Activated CD4-positive, alpha-beta T cell treated with anti-CD3 and anti-CD28 coated beads, Interleukin-2, Interleukin-6, amounts not matched to agents 100 ng/mL and 50 ng/mL, durations not matched to agents 16 hours and 8 hours (primary cell): Measurements from ENCODE around the gene SURF2.
"Not testable (repeated sequence)": the region's sequence is repeated elsewhere in the genome, so short reads cannot be mapped to it uniquely, and the experiment has no call there.

Experiments used
- DNase-seq: peaks from one replicate; pipeline ENCODE4 v3.0.0-alpha.2; 2020

SURF2 gene

DNA sequence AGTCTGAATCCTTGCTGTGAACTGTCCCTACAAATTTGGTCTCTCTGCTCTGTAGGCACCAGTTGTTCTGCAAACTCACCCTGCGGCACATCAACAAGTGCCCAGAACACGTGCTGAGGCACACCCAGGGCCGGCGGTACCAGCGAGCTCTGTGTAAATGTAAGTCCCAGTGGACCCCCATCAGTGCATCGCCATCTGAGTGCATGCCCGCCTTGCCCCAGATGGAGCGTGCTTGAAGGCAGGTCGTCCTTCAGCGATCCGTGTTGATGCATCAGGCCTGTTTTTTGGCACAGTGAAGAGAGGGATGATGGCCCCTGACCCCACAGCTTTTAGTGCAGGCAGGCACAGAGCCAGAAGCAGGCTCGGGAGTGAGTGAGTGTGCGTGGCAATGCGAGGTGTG, 1.3 kb downstream of the SURF2 start:
- DNase-seq = no peak

- no peak for DNase-seq
Observed at GRCh38 chr9:133359399-133360175, 3.2 kb downstream of the SURF2 start.

DNA sequence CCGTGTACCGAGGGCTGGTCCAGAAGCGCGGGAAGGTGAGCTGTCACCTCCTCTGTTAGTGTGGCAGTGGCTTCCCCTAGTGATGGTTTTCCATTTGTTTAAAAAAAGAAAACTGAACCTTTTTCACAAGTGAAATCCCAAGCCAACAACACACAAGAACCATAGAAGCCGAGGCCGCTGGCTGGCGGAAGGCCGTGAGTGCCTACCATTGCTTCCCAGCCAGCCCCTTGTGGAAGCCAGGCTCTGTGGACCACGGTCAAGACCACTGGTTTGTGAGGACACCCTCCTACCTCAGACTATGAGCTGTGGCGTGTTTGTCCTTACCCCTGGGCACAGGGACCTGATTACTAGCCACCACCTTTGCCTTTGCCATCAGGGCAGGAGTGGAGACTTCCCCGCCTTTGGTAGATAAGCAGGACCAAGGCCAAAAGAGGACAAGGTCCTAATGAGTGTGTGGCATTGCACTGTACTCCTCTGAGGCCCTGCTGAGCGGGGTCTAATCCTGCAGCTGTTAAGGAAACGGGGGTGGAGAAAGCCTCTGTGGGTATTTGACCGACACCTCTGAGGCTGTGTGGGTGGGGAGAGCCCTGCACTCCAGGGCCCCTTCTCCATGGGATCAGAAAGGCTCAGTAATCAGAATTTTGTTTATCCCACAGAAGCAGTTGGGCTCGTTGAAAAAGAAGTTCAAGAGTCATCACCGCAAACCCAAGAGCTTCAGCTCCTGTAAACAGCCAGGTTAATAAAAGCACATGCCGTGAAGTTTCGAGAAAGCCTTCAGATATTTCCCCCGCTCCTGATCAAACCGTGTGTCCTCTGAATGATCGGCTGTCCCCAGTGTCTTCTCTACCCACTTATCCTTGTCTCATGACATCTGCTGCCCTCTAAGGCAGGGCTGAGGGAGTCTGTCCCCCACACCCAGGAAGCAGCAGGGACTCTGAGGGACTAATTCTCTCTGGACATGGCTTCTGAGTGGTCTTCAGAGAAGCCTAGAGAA, 4.3 kb downstream of the SURF2 start:
- no peak for DNase-seq

GRCh38 chr9:133361507-133362092, 5.2 kb downstream of the SURF2 start:
- DNase-seq = no peak

DNA sequence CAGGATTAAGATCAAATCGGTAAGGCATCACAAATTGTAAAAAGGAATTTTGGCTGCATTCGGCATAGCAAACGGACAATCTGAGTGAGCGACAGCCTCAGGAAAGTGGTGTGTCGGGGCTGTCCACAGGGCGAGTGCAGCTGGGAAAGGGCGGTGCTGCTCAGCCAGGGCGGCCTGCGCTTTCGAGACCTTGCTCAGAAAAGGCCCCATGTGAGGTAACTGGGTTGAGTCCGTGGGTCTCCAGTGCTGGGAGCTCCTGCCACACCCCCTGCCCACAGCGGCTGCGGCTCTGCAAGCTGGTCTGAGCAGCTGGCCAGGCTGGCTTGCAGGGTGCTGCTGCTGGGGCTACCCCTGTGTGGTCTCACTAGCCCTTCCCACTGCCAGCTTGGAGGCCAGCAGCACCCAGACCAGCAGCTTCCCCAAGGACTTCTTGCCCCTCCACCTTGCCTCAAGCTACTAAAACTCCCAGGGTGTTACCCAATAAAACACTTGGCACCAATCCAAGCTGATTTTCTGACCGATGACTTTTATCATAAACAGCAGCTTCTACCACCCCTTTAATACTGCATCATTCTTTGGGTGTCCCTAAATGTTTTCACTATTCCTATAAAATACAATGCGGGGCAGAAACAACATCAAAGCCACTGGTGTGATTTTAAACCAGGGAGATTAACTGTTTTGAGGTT, 6.2 kb downstream of the SURF2 start:
- no peak for DNase-seq

- no peak for DNase-seq
Observed at GRCh38 chr9:133366435-133366834, 10.1 kb downstream of the SURF2 start.

GRCh38 chr9:133367221-133367620, 10.9 kb downstream of the SURF2 start:
- DNase-seq = no peak

DNA sequence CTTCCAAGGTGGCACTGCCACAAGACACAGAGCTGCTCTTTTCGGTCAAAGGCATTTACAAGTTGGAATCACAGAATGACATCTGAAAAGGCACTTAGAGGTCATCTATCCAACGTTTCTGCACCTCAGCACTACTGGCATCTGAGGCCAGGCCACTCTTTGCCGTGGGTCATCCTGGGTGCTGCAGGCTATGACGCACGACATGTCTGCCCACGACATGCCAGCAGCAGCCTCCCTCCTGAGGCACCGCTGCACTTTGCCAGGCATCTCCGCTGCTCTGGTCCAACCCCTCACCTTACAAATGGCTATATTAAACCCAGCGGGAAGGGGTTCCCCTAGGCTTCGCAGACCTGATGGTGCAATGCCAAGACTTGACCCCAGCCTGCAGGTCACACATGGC, 11.4 kb downstream of the SURF2 start:
- DNase-seq = no peak

DNA sequence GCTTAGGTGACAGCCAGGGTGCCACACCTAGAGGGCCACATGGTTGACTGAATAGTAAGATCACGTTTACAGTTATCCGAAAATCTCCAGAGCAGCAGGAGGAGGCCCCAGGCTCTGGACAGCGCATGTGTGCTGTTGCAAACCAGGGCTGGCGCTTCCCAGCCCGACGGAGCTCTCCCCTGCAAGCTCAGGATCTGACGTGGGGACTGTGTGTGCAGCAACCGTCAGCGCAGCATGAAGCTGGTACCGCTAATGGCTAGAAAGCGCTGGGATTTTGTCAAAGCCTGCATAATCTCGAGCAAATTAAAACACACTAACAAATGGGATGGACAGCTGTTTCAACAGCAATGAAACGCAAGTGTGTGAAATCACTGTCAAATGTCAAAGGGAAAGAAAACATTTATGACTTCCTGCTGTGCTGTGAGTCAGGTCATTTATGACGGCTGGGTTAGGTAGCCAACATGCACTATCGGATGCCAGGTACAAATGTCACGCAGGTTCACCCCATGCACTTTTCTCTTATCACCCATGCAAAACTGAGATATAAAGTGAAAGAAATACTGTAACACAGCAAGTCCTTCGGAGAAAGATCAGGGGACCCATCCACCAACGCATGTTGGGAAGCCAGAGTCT, 12.0 kb downstream of the SURF2 start:
- no peak for DNase-seq

GRCh38 chr9:133369422-133369821, 13.1 kb downstream of the SURF2 start:
- no peak for DNase-seq

DNA sequence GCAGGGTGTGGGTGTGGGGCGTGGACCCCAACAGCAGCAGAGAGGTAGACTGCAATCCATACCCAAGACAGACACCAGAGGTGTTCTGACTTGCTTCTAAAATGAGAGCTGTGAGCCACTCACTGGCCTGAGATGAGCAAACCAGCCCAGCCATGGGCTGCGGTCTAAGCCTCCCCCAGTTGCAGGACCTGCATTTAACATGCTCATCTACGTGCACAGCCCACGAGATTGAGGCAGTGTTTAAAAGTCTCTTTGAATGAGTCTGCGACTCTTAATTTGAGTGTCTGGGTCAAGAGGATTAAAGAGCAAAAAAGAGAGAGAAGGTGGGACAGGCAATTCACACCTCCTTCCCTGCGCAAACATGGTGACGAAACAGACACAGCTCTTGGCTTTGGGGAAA, 13.6 kb downstream of the SURF2 start:
- peak; percentile 63 for DNase-seq

DNA sequence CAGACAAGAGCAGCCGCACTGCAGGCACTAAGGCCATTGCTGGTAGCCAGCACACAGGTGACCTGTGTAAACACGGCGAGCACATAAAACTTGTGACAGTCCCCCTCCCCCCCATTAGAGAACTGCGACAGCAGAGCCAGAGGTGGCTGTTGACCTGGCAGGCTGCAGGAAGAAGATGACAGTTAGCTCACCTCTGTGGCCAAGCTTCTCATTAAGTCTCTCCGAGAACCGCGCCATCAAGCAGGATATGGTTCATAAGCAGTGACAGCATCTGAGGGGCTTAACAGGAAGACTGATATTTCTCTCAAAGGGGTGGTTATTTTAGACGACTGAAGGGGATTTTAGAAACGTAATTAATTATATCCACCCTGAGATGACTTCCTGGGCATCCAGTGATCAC, 14.3 kb downstream of the SURF2 start:
- peak; percentile 72 for DNase-seq

DNA sequence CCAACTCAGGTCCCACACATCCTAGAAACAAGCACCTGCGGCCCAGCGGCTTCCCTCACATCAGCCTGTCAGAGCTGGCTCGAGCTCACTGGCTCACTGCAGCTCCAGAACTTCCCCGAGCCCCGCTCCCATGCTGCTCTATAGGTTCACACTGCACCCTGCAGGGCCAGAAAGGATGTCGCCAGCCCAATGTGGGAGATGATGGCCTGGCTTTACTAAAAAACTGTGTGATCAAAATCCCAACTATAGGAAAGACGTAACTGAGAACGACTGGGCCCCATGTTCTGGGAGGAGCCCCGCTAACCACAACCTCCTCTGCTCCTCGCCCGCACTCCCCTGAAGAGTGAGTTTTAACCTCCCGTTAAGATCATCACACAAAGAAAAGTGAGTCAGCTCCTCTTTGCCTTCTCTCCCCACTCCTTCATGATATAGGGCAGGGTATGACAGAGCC, 14.9 kb downstream of the SURF2 start:
- DNase-seq = peak; percentile 89

DNA sequence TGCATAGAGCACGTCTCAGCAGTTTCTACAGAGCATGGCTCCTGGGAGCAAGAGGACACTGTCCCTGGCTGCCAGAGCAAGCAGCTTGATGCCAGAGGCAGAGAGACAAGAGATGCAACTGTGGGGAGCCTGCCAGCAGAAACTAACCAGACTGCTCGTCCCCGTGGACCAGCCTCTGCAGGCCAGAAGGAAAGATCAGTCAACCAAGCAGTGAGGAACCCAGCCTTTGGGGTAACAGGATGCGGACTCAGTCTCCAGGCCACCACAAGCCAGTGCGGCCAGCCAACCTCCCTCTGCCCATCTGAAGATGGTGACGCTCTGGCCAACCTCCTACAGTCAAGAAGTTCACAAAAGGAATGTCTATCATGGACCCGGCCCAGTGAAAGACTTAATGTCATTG, 15.8 kb downstream of the SURF2 start:
- DNase-seq = no peak

DNA sequence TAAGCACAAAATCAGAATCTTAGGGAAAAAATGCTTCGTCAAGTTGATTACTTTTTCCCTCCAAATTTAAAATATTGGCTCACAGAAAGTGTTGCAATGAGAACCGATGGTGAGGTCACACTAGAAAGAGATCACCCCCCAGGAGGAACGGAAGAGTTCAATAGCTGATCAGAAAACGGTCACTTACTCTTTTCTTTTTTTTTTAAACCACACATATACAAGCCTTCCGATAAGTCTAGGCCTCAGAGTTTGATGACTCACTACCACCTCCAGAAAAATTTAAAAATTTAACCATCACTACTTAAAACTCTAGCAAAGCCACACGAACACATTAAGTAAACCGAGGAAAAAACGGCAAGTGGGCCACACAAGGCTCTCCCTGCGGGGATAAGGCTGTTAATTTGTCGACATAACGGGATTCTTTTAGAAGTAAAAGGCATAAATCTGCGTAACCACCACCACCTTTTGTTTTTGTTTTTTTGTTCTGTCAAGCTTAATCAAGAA, 18.3 kb downstream of the SURF2 start:
- DNase-seq = peak; percentile 72

GRCh38 chr9:133375116-133375723, 18.9 kb downstream of the SURF2 start:
- peak; percentile 41 for DNase-seq

DNA sequence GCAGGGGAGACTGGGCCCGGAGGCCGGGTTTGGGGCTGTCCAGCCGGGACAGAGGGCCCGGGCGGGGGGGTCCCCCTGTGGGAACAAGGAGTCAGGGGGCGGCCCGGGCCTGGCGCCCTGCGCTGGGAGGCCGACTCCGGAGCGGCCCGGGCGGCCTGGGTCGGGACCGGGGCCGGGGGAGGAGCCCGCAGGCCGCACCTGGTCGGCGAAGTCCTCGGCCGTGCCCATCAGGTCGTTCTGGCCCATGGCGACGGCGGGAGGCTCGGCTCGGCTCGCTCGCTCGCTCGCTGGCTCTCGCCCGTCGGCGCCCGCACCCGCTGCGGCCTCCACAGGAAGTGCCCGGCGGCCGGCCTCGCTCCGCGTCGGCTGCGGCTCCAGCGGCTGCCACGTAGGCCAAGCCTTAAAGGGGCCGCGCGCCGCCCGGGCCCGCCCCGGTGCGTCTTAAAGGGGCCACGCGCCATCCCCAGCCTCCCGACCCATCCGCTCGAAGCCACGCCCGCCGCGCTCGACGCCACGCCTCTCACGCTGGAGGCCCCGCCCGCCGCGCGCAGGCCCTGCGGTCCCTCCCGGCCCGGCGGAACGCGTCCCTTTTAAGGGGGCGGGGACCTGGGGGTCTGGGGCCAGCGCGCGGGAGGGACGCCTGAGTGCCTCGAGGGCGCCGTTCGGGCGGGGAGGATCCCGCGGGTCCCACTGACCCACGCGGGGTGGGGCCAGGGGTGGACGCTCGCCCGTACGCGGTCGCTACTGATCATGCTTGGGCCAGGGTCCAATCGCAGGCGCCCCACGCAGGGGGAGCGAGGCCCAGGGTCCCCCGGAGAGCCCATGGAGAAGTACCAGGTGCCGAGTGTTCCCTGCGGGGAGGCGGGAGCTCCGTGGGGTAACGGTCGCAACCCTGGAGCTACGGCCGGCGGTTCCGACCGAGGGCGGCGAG, 19.6 kb downstream of the SURF2 start, which contains the start of the genes STKLD1 and SURF4:
TSS of gene STKLD1 (plus strand) at position 643 of the 931 bp plus-strand sequence. CDS start at position 751, 108 bp downstream.
TSS of gene SURF4 (minus strand) at position 337 of the 931 bp plus-strand sequence. CDS start at position 246, 91 bp downstream.
- peak; percentile 98 for DNase-seq

GRCh38 chr9:133377280-133377679, 20.9 kb downstream of the SURF2 start:
- not testable (repeated sequence) for DNase-seq

DNA sequence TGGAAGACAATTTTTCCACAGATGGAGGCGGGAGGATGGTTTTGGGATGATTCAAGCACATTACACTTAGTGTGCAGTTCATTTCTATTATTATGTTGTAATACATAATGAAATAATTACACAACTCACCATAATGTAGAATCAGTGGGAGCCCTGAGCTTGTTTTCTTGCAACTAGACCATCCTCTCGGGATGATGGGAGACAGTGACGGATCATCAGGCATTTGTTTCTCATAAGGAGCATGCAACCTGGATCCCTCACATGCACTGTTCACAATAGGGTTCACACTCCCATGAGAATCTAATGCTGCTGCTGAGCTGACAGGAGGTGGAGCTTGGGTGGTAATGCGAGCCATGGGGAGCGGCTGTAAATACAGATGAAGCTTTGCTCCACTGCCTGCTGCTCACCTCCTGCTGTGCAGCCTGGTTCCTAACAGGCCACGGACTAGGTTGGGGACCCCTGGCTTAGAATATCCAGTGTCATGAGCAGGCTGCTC, 21.4 kb downstream of the SURF2 start:
- DNase-seq = no peak

GRCh38 chr9:133378408-133378962, 22.1 kb downstream of the SURF2 start:
- DNase-seq = no peak
